GM06990 (cell line): ENCODE measurements around the gene TPGS1.

Experiments used
- DNase-seq: peaks from one replicate; pipeline ENCODE4 v3.0.0-alpha.2; 2011; ENCODE audit not compliant: insufficient read length; ENCODE audit errors: extremely low read depth
- H3K27me3 ChIP-seq: replicated peaks from 2 replicates; pipeline ENCODE4 v1.6.0; 2011; ENCODE audit warnings: low read length; ENCODE audit not compliant: control insufficient read depth, insufficient read depth
- H3K36me3 ChIP-seq: 2 replicates; pipeline ENCODE4 v1.5.1; 2011; ENCODE audit warnings: low read length; ENCODE audit not compliant: control insufficient read depth, insufficient read depth
- H3K4me3 ChIP-seq: replicated peaks from 2 replicates; pipeline ENCODE4 v1.5.1; 2011; ENCODE audit warnings: low read depth, mild to moderate bottlenecking, control low read depth, low read length
- TF ChIP-seq, protein P1 (sequence below): IDR thresholded peaks from 2 replicates; pipeline ENCODE4 v1.5.1; 2011; ENCODE audit warnings: low read length, control low read depth, mild to moderate bottlenecking, inconsistent platforms; ENCODE audit not compliant: insufficient read depth, poor library complexity, severe bottlenecking

The TPGS1 gene

GRCh38 chr19:507286-508203, at the start of gene TPGS1:
TPGS1 (plus strand) TSS chr19:507497; CDS start chr19:507507, 10 bp downstream.
- Histone ChIP-seq H3K27me3 (no peaks in the 10 kb centered on the region), H3K4me3 (peak within 1 kb of the TSS; percentile 94), H3K36me3 (no peaks in the 10 kb centered on the region; the same call in 1 of the 2 replicates)
- peak; percentile 88 for DNase-seq
- TF ChIP-seq, protein P1, sequence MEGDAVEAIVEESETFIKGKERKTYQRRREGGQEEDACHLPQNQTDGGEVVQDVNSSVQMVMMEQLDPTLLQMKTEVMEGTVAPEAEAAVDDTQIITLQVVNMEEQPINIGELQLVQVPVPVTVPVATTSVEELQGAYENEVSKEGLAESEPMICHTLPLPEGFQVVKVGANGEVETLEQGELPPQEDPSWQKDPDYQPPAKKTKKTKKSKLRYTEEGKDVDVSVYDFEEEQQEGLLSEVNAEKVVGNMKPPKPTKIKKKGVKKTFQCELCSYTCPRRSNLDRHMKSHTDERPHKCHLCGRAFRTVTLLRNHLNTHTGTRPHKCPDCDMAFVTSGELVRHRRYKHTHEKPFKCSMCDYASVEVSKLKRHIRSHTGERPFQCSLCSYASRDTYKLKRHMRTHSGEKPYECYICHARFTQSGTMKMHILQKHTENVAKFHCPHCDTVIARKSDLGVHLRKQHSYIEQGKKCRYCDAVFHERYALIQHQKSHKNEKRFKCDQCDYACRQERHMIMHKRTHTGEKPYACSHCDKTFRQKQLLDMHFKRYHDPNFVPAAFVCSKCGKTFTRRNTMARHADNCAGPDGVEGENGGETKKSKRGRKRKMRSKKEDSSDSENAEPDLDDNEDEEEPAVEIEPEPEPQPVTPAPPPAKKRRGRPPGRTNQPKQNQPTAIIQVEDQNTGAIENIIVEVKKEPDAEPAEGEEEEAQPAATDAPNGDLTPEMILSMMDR: no peak

GRCh38 chr19:457636-458035, 49.7 kb upstream of the TPGS1 start:
- TF ChIP-seq, protein P1: no peak
- H3K4me3 ChIP-seq: no peak overlapping the region
- H3K36me3 ChIP-seq: no peaks in the 10 kb centered on the region
- no peak for DNase-seq
- H3K27me3 ChIP-seq: no peaks in the 10 kb centered on the region

DNA sequence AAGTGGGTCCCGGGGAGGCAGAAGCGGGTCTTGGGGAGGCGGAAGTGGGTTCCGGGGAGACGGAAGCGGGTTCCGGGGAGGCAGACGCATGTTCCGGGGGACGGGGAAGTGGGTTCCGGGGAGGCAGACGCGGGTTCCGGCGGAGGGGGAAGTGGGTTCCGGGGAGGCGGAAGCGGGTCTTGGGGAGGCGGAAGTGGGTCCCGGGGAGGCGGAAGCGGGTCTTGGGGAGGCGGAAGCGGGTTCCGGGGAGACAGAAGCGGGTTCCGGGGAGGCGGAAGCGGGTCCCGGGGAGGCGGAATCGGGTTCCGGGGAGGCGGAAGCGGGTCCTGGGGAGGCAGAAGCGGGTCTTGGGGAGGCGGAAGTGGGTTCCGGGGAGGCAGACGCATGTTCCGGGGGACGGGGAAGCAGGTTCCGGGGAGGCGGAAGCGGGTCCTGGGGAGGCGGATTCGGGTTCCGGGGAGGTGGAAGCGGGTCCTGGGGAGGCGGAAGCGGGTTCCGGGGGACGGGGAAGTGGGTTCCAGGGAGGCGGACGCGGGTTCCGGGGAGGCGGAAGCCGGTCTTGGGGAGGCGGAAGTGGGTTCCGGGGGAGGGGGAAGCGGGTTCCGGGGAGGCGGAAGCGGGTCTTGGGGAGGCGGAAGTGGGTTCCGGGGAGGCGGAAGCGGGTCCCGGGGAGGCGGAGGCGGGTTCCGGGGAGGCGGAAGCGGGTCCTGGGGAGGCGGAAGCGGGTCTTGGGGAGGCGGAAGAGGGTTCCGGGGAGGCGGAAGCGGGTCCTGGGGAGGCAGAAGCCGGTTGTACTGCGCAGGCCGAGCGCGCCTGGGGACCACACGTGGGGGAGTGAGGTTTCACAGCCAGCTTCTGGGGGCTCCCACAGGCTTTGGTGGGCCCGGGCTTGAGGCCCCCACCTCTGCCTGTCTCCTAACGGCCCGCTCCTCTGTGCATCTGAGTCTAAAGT, 48.9 kb upstream of the TPGS1 start:
- Histone ChIP-seq H3K4me3 (no peak overlapping the region), H3K36me3 (no peaks in the 10 kb centered on the region), H3K27me3 (no peaks in the 10 kb centered on the region)
- TF ChIP-seq, protein P1: no peak
- no peak for DNase-seq

DNA sequence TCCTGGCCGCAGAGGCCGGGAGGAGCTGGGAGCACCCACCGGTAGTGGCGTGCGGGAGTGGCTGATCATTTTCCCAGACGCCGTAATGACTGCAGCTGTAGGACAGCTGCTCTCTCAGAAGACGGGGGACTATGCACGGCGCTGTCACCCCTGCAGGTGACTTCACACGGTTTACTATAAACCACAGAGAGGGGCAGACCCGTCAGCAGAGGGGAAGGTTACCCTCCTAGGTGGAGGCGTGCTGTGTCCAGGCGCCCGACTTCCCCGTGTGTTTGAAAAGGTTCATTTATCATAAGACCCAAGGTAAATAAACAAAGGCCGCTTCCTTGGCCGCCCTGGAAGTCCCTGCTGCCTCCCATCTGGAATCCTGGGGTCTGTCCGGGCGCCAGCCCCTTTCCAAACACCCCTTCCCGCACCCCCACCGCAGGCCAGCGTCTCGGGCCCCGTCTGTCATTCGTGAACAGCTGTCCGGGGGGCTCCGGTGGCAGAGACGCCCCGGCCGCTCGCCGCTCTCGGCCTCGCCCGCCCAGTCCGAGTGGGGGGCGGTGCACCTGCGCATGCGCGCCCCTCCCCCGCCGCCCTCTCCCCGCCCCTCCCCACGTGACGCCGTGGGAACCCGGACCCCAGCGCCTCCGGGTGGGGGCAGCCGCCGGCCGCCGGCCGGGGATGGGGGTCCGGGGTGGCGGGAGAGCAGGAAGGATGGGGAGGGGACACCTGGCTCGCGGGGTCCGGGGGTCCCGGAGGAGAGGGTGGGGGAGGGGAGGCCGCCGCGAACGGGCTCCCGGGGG, 47.4 kb upstream of the TPGS1 start:
- TF ChIP-seq, protein P1: no peak
- DNase-seq: no peak
- Histone ChIP-seq H3K4me3 (no peak overlapping the region), H3K36me3 (no peaks in the 10 kb centered on the region), H3K27me3 (no peaks in the 10 kb centered on the region)
